ENCODE results near the gene ZNF674. TPM values are rescaled to one million over a fixed set of nuclear protein-coding genes. Genes with fewer than 3 reads are reported as not detected.

The ZNF674 gene
- total and polyA plus RNA-seq, 9 of the 15 experiments (the other 6 are each of a cell fraction or from before 2014, with no cell fraction given) = 1.2 to 4.7 (median 2.6) TPM

- TF ChIP-seq MNT (conservative IDR thresholded peaks at IDR 0.05) (peak; percentile 50 to 78; a peak in 3 of 4 replicates), LARP7 (IDR thresholded peaks at IDR 0.05) (no peak; the same call in 1 of the 2 replicates), E2F8 (IDR thresholded peaks at IDR 0.05; ENCODE audit: low read depth, partially characterized antibody) (no peak), ZNF431 (CRISPR knock-in tag; IDR thresholded peaks at IDR 0.05) (no peak), PHF20 (IDR thresholded peaks at IDR 0.05; ENCODE audit: partially characterized antibody) (peak; percentile 21), ZNF79 (CRISPR knock-in tag; IDR thresholded peaks at IDR 0.05; ENCODE audit: low read depth) (no peak), HMBOX1 (IDR thresholded peaks at IDR 0.05) (no peak; the same call in 1 of the 2 replicates), UBTF (IDR thresholded peaks at IDR 0.05; ENCODE audit: borderline replicate concordance in 1 of 2, low read depth in 2 of 2, low read length in 2 of 2) (no peak), VEZF1 (CRISPR knock-in tag; IDR thresholded peaks at IDR 0.05) (peak; percentile 54; the same call in 1 of the 2 replicates), ARID1B (IDR thresholded peaks at IDR 0.05) (peak; percentile 66), ZNF507 (tag; conservative IDR thresholded peaks at IDR 0.05) (no peak), KDM2B (CRISPR knock-in tag; IDR thresholded peaks at IDR 0.05) (no peak), HBP1 (CRISPR knock-in tag; IDR thresholded peaks at IDR 0.05) (no peak), POLR3A (IDR thresholded peaks at IDR 0.05; ENCODE audit: borderline replicate concordance, extremely low read depth, insufficient read depth, insufficient read length) (no peak), CHD2 (IDR thresholded peaks at IDR 0.05; ENCODE audit: low read depth, low read length) (no peak)
These were observed at the start of gene ZNF674 (continued) for GRCh38 chrX:46545111-46546005.

Data from K562 (cell line).